HCT116 (cell line): ENCODE measurements around the gene KMO. TPM values are rescaled to one million over a fixed set of nuclear protein-coding genes. Genes with fewer than 3 reads are reported as not detected.

Experiments
- ATAC-seq: fragments of 200-7000 bp; cut with Tn5 transposase; 2 replicates; pipeline ENCODE4 v1.9.1; 2020; ENCODE audit warnings: mild to moderate bottlenecking, moderate library complexity
- BruUV-seq: library from RNA; stranded (reverse); fragments of 400-500 nt; replicated peaks from 2 replicates; lab custom pipeline; 2021; lab: Mats Ljungman, UMichigan
- CTCF ChIA-PET: fragments of 300-600 bp; sonication (Branson Sonifier 250); formaldehyde crosslinking; loops from one replicate; lab custom pipeline; 2021; ENCODE audit warnings: antibody characterized with exemption; lab: Charles Lee
- POLR2A ChIA-PET: fragments of 300-600, 350-600 bp; sonication (Branson Sonifier 250); formaldehyde crosslinking; loops from one replicate; lab custom pipeline; 2021; ENCODE audit warnings: antibody characterized with exemption; lab: Charles Lee
- RAD21 ChIA-PET, 2 experiments: fragments of 300-600 bp; sonication (Branson Sonifier 250); formaldehyde crosslinking; loops; one replicate each; lab custom pipeline; 2023; ENCODE audit warnings: low total read pairs in 2 of 2; ENCODE audit not compliant: uncharacterized antibody in 2 of 2, unreplicated experiment in 2 of 2, low non-redundant PET in 1 of 2; lab: Charles Lee
- DNase-seq: peaks from one replicate; pipeline ENCODE4 v3.0.0-alpha.2; 2010; ENCODE audit warnings: low read depth, low spot score
- H2AFZ ChIP-seq: fragments of 200-600 bp; shearing (Covaris generic), sonication (generic); 2 replicates; pipeline ENCODE4 v1.6.1; 2017; ENCODE audit warnings: low read depth, mixed run types, mixed read lengths, antibody characterized with exemption, low read length; ENCODE audit not compliant: poor library complexity, severe bottlenecking
- H3K27ac ChIP-seq: 2 replicates; pipeline ENCODE4 v1.5.1; 2012; ENCODE audit warnings: low read depth, low read length
- H3K27me3 ChIP-seq: fragments of 200-600 bp; sonication (generic); 2 replicates; pipeline ENCODE4 v1.6.1; 2016; ENCODE audit warnings: mixed run types, low read length, mixed read lengths; ENCODE audit not compliant: insufficient read depth
- H3K36me3 ChIP-seq, 2 experiments: fragments of 200-500 bp in 1 of 2; fragments of 200-600 bp in 1 of 2; sonication (Bioruptor generic) in 1 of 2; sonication (generic) in 1 of 2; 2 replicates each; pipeline versions ENCODE4 v1.5.1 to v1.6.1; 2014 to 2016; ENCODE audit warnings: low read length in 2 of 2, inconsistent platforms in 1 of 2, mixed read lengths in 1 of 2, mixed run types in 1 of 2; ENCODE audit not compliant: insufficient read depth in 2 of 2, control insufficient read depth in 1 of 2
- H3K4me1 ChIP-seq, 2 experiments: fragments of 200-600 bp in 1 of 2; sonication (generic) in 1 of 2; 2 replicates each; pipeline versions ENCODE4 v1.5.1 to v1.6.1; 2012 to 2017; ENCODE audit warnings: low read length in 2 of 2, inconsistent platforms in 1 of 2, mild to moderate bottlenecking in 1 of 2, mixed read lengths in 1 of 2, mixed run types in 1 of 2, moderate library complexity in 1 of 2; ENCODE audit not compliant: insufficient read depth in 2 of 2, control insufficient read depth in 1 of 2
- H3K4me2 ChIP-seq: fragments of 200-600 bp; sonication (generic); 2 replicates; pipeline ENCODE4 v1.6.1; 2017; ENCODE audit warnings: mixed run types, low read length, mixed read lengths
- H3K4me3 ChIP-seq, 2 experiments: fragments of 200-600 bp in 1 of 2; sonication (generic) in 1 of 2; replicated peaks in 1 of 2; 2 replicates each; pipeline ENCODE4 v1.5.1; 2011 to 2016; ENCODE audit warnings: low read length in 2 of 2, control low read depth in 1 of 2, low read depth in 1 of 2, mild to moderate bottlenecking in 1 of 2, mixed read lengths in 1 of 2, mixed run types in 1 of 2
- H3K79me2 ChIP-seq: fragments of 200-600 bp; sonication (generic); 2 replicates; pipeline ENCODE4 v1.6.1; 2017; ENCODE audit warnings: mild to moderate bottlenecking, mixed run types, low read length, moderate library complexity, mixed read lengths; ENCODE audit not compliant: insufficient read depth
- H3K9ac ChIP-seq: fragments of 200-600 bp; sonication (generic); 2 replicates; pipeline ENCODE4 v1.6.1; 2016; ENCODE audit warnings: low read length, mixed read lengths
- H3K9me2 ChIP-seq: fragments of 200-600 bp; sonication (generic), shearing (Covaris generic); 2 replicates; pipeline ENCODE4 v1.6.1; 2017; ENCODE audit warnings: mixed run types, mild to moderate bottlenecking, moderate library complexity; ENCODE audit not compliant: insufficient read depth
- H3K9me3 ChIP-seq, 2 experiments: fragments of 200-500 bp in 1 of 2; fragments of 200-600 bp in 1 of 2; sonication (Bioruptor generic) in 1 of 2; sonication (generic) in 1 of 2; 2 replicates each; pipeline ENCODE4 v1.6.1; 2014 to 2017; ENCODE audit warnings: low read length in 2 of 2, mixed read lengths in 2 of 2, inconsistent platforms in 1 of 2, low read depth in 1 of 2, mild to moderate bottlenecking in 1 of 2, mixed run types in 1 of 2, moderate library complexity in 1 of 2; ENCODE audit not compliant: control insufficient read depth in 1 of 2, insufficient read depth in 1 of 2
- H4K20me1 ChIP-seq: fragments of 200-600 bp; sonication (generic), shearing (Covaris generic); 2 replicates; pipeline ENCODE4 v1.6.1; 2017; ENCODE audit warnings: mixed run types, mild to moderate bottlenecking, moderate library complexity; ENCODE audit not compliant: insufficient read depth
- EGR1 ChIP-seq: IDR thresholded peaks from 2 replicates; pipeline ENCODE4 v1.6.1; 2012; ENCODE audit warnings: low read depth
- EZH2 ChIP-seq: fragments of 200-600 bp; sonication (generic); IDR thresholded peaks from 2 replicates; pipeline ENCODE4 v1.6.1; 2017; ENCODE audit warnings: antibody characterized with exemption, mixed run types
- EZH2phosphoT487 ChIP-seq: fragments of 200-600 bp; IDR thresholded peaks from 2 replicates; pipeline ENCODE4 v1.6.1; 2018; ENCODE audit warnings: antibody characterized with exemption, borderline replicate concordance
- FOSL1 ChIP-seq: IDR thresholded peaks from 2 replicates; pipeline ENCODE4 v1.6.1; 2012; ENCODE audit warnings: low read depth
- MAX ChIP-seq: IDR thresholded peaks from 2 replicates; pipeline ENCODE4 v1.6.1; 2012
- REST ChIP-seq: IDR thresholded peaks from 2 replicates; pipeline ENCODE4 v1.6.1; 2012; ENCODE audit warnings: low read depth
- SIN3A ChIP-seq: IDR thresholded peaks from 2 replicates; pipeline ENCODE4 v1.6.1; 2012; ENCODE audit warnings: low read depth
- YY1 ChIP-seq: IDR thresholded peaks from 2 replicates; pipeline ENCODE4 v1.6.1; 2011; ENCODE audit warnings: low read length, low read depth, moderate library complexity, mild to moderate bottlenecking; ENCODE audit not compliant: insufficient replicate concordance; ENCODE audit errors: extremely low read depth
- ZFX ChIP-seq: fragments of 450-650 bp; IDR thresholded peaks from 2 replicates; pipeline ENCODE4 v1.6.1; 2017
- ZNF274 ChIP-seq: fragments of 200-500 bp; sonication (Bioruptor generic); IDR thresholded peaks from 2 replicates; pipeline ENCODE4 v1.6.1; 2014; ENCODE audit warnings: mild to moderate bottlenecking, low read depth, low read length, inconsistent platforms
- intact Hi-C: fragments of 100-400 bp; cut with micrococcal nuclease; formaldehyde crosslinking; loops from 2 replicates; pipeline ENCODE4 v1.10.0; 2022
- total RNA-seq: library from RNA; stranded (reverse); gene quantifications from one replicate; pipeline ENCODE4 v1.2.1, GENCODE V29; 2021; ENCODE audit not compliant: unreplicated experiment

Gene KMO
- total RNA-seq, 1 experiment from 2014 or later: not detected

- POLR2A ChIA-PET: no interaction called here
- TF ChIP-seq ZFX: no peak
- TF ChIP-seq MAX: no peak
- no peak for TF ChIP-seq YY1
- no peak for TF ChIP-seq FOSL1
- TF ChIP-seq REST: no peak
- TF ChIP-seq EZH2: no peak
- TF ChIP-seq EZH2phosphoT487: no peak
- TF ChIP-seq ZNF274: no peak
- TF ChIP-seq SIN3A: no peak
- TF ChIP-seq EGR1: no peak
- no peak for ATAC-seq
- H3K9me2 ChIP-seq: no peaks in the 10 kb centered on the region; the same call in 1 of the 2 replicates
- no peaks in the 10 kb centered on the region for H3K36me3 ChIP-seq
- no peak overlapping the region for H3K4me3 ChIP-seq
- no peak overlapping the region for H2AFZ ChIP-seq
- H3K9me3 ChIP-seq: no peaks in the 10 kb centered on the region
- CTCF ChIA-PET: no interaction called here
- no peaks in the 10 kb centered on the region for H4K20me1 ChIP-seq
- intact Hi-C loops: no loop called here
- no peaks in the 10 kb centered on the region for H3K4me1 ChIP-seq
- DNase-seq: no peak
- RAD21 ChIA-PET: no interaction called here
- no peak overlapping the region for H3K27ac ChIP-seq
- no peak overlapping the region for H3K4me2 ChIP-seq
- no TSS peak for BruUV-seq
- 0 out of 2 replicates have a peak, but pooled peaks cover 5% of the 10 kb centered on the region for H3K27me3 ChIP-seq
- H3K79me2 ChIP-seq: no peaks in the 10 kb centered on the region
- H3K9ac ChIP-seq: no peak overlapping the region
Measured at GRCh38 chr1:241560849-241561187, 28.6 kb downstream of the KMO start.
